H4 (cell line): Measurements from ENCODE around the gene ACTR5. TPM values are rescaled to one million over a fixed set of nuclear protein-coding genes. Genes with fewer than 3 reads are reported as not detected.

Experiments used
- DNase-seq: peaks from one replicate; pipeline ENCODE4 v3.0.0-alpha.2; 2015; ENCODE audit warnings: low spot score
- total RNA-seq: library from RNA; depleted of rRNA; stranded (reverse); fragments of >200 nt; shearing (Covaris generic); gene quantifications from 2 replicates; pipeline ENCODE4 v1.2.3, GENCODE V29; 2014

ACTR5 gene
- total RNA-seq, 1 experiment from 2014 or later: 5.9 TPM

DNA sequence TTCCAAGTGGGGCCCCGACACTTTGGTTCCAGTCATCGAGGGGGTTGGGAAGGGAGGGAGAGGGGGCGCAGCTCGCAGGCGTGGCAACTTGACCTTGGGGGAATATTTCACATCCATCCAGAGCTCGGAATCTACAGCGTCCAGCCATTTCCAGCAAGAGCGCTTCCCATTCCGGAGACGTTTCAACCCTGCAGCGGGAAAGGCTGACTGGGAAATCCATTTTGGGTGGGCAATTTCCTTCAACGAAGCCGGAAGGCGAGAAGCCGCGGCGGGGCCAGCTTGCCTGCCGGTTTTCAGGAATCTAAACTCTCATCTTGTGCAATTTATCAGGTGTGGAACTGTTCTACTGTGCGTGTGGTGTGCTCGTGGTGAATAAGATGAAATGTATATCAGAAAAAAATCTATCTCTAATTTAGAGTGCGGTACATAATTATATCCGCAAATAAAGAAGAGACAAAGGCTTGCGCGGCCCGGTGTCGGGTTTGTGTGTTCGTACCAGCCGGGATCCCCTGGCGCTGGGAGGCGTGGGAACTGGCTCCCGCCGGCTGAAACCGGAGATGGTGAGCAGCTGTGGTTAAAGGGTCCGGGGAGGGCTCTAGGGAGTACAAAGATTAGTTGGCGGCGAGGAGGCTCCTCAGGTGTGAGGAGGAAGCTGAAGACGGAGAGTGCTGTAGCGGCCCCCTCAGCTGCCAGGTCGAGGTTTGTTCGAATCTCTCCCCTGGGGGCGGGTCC lies 19.2 kb upstream of the ACTR5 start:
- no peak for DNase-seq

DNA sequence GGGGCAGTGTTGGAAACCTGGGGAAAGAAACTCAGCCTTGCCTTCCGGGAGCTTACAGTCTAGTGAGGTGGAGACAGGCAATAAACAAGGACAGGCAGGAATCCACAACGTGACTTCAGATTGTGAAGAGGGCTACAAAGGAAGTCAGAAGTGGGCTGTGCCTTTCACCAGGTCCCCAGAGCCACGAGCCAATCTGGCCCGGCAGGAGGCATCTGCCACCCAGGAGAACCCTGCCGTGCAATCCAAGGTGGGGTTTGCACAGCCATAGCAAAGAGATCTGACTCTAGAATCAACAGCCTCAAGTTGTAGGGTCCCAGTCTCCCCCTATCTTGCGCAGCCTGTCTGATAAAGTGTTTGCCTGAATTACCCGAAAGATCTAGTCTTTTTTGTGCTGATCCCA lies 18.5 kb upstream of the ACTR5 start:
- no peak for DNase-seq

DNA sequence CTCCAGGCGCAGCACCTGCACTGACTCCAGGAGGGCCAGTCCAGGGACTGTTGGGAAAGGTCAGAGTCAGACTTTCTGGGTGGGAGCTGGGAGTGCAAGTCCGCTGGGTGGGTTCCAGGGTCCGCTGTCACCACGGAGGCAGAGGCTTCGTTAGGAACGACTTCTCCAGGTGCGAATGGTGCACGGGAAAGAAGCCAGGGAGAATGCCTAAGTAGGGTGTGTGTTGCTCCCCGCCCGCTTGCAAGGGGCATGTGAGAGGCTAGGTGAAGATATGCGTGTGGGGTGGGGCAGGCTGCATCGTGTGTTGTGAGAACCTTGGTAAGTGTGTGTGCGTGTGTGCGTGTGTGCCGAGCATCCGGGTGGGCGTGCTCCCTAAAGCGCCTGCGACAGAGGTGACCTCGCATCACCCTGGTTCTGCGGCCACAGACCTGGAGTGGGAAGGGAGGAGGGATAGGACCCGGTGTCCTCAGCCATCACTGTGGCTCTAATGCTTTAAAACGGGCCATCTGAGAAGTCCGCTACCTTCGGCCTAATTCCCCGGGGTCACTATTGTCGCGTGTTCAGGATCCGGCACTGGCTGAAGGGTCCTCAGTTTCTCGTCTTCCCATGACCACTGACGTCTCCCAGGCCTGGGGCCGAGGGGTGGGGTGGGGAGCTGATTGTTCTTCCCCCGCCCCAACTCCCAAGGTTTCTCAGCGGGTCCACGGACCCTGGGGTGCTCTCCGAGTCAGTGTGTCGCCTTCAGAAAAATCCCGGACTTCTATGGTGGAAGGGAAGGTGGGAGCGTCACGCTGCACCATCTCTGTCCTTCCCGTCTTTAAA lies 17.9 kb upstream of the ACTR5 start:
- no peak for DNase-seq

DNA sequence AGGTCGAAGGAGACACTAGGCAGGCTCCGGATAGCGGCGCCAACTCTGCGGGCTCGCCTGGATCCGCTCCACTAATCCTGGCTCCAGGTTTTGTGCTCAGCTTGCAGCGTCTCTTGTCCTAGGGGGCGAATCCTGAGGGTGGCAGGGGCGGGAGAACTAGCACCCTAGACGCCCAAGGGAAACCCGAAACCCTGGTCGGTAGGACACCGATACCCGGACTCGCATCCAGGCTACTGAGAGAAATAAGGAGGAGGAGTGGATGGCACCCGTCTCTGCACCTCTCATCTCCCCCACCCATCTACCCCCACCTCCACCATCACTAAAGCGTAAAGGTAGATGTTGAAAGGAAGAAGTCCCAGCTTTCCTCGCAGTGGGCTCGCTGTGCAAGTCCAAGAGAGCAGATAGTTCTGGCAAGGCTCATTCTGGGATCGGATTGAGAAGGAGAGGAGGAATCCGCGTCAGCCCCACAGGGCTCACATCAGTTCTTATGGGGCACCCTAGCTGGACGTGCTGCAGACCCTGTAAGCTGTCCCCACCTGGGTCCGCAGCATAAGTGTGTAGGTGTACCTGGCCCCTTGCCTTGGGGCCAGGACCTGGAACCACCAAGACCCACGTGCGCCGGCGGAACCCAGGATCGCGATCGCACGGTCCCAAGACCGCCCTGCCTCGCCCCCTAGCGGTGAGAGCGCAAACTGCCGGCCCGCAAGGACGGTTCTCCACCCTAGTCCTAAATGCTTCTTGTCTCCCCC lies 17.1 kb upstream of the ACTR5 start:
- peak; percentile 54 for DNase-seq

DNA sequence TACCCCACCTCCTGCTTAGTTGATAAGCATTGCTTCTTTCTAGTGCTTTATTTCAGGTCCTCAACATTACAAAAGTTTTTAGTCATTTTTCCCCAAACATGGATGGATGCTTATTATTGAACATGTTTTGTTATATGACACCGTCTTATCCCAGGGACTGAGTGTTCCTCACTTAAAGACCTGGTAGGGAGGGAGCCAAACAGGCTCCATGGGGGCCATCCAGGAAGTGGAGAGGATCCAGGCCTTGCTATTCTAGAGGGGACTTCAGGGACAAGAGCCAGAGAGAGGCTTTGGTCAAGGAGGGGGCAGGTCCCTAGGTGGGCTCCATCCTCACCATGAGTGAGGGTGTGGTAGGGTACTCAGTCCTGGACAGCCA lies 16.5 kb upstream of the ACTR5 start:
- DNase-seq: no peak

DNA sequence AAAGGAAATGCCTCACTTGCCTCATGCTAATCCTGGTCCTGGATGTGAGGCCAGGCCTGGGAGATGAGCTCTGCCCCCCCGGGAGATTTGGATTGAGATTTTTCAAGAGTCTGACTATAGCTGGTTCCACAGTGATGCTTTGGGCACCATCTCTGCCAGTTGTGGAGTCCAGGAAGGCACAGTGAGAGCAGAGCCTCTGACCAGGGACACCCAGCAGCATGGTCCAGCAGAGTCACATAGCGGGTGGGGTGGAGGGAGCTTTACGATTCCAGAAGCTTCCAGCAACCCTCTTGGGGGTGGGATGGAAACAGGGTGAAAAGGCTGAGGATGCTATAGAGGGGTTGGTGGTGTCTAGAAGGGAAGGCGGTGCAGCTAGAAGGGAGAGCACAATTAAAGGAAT lies 15.3 kb upstream of the ACTR5 start:
- DNase-seq: no peak

DNA sequence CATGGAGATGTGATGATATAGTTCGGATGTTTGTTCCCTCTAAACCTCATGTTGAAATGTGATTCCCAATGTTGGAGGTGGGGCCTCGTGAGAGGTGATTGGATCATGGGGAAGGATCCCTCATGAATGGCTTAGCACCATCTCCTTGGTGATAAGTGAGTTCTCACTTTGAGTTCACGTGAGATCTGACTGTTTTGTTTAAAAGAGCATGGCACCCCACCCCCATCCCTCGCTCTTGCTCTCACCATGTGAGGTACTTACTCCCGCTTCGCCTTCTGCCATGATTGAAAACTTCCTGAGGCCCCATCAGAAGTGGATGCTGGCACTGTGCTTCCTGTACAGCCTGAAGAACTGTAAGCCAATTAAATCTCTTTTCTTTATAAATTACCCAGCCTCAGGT lies 13.1 kb upstream of the ACTR5 start:
- no peak for DNase-seq

DNA sequence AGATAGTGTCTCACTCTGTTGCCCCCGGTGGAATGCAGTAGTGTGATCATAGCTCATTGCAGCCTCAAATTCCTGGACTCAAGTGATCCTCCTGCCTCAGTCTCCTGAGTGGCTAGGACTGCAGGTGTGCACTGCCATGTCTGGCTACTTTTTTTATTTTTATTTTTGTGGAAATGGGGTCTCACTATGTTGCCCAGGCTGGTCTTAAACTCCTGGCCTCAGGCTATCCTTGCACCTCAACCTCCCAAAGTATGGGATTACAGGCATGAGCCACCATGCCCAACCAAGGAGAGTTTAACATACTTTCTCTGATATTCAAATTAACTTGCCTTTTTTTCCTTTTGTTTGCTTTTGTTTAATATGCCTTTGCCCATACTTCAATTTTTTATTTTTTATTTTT lies 10.4 kb upstream of the ACTR5 start:
- no peak for DNase-seq

DNA sequence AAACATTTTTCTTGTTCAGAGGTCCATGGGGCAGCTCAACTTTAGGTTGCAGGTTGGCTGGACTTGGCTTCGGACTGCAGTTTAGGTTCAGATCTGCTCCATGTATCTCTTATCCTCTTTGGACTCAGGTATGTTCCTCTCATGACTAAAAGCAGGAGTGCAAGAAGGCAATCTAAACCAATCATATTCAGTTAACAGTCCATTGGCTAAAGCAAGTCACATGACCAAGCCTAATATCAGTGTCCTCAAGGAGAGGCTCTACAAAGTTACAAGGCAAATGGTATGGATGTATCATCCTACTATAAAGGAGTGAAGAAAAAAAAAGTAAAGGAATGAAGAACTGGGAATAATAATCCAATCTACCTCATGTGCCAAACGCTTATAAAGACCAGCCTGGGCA lies 2.5 kb upstream of the ACTR5 start:
- DNase-seq: no peak

DNA sequence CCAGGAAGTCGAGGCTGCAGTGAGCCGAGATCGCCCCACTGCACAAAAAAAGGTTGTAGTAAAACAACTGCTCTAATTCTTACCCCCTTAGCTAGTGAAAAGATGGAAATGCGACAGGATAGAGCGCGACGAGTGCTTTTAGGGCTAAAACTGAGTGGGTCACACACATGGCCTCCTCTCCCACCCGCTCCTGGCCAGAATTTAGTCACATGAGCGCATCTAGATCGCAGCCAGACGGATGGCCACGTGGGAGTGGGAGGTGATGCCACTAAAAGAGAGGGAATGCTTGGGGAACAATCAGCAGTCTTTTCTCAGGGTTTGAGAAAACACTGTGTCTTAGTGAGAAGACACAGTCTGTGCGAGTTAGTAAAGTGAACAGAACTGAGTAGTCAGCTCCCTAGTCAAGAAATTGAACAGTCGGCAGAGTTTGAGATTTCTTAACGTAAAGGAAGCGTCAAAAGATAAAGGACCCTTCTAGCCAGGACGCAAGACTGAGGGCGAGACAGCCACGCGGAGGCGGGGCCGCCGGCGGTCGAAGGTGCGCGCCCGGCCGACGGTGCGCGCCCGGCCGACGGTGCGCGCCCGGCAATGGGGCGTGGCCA lies 664 bp upstream of the ACTR5 start:
- no peak for DNase-seq

DNA sequence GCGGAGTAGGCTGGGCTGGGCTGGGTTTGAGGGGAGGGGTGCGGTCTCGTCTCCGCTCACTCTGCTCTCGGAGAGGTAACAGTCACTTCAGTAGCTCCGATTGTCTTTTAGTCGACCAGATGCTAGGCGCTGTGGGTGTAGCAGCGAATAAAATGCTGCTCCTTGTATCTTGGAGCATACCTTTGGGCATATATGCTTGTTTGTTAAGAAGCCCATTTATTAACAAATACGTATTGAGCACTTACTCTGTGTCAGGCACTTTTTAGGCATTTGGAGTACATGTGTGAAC lies 545 bp downstream of the ACTR5 start:
- DNase-seq: no peak

DNA sequence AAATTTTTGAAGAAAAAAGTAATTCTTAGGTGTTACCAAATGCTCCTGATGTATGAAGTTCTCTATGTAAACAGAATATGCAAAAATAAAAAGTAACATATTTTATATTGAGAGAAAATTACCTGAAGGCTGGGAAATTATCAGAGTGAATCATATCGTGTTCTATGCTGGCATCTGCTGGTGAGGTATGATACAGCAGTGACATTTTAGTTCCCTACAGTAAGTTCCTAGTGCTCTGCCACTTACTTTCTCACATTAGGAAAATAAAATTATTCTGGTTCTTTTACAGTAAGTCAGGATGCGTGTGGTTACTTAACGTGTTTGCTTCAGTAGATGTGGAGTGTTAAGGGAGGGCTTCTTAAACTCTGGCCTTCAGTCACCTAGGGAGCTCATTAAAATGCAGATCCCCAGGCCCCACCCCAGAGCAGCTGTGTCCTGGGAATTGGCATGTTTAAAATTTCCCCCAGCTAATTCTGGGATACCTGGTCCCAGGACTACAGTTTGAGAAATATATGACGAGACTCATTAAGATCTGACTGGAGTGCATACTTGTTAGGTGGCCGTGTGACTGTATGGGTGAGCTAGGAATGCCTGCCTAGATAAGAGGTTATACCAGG lies 3.2 kb downstream of the ACTR5 start:
- DNase-seq: no peak

DNA sequence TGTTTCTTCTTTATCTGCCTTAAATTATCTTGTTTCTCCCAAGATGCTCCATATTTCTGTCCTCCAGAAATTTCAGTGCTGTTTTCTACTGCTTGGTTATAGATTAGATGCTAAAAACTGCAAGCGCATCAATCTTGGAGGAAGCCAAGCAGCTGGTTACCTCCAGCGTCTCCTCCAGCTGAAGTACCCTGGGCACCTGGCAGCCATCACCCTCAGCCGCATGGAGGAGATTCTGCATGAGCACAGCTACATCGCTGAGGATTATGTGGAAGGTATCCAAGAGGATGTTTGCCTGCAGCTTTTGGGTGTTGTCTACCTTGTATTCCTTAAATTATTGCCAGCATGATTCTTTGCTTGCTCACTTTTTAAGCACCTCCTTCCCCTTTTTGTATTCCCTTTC lies 3.8 kb downstream of the ACTR5 start:
- DNase-seq: no peak

DNA sequence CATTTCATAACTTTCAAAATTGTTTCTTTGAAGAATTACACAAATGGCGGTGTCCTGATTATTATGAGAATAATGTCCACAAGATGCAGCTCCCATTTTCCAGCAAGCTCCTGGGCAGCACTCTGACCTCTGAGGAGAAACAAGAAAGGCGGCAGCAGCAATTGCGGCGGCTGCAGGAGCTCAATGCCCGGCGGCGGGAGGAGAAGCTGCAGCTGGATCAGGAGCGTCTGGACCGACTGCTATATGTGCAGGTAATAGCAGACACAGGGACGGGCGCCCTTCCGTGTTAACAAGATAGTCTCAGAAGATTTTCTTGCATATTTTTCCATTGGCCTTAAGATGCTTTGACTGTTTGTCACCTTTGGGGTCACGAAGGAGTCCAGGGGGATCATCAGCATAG lies 6.7 kb downstream of the ACTR5 start:
- no peak for DNase-seq

DNA sequence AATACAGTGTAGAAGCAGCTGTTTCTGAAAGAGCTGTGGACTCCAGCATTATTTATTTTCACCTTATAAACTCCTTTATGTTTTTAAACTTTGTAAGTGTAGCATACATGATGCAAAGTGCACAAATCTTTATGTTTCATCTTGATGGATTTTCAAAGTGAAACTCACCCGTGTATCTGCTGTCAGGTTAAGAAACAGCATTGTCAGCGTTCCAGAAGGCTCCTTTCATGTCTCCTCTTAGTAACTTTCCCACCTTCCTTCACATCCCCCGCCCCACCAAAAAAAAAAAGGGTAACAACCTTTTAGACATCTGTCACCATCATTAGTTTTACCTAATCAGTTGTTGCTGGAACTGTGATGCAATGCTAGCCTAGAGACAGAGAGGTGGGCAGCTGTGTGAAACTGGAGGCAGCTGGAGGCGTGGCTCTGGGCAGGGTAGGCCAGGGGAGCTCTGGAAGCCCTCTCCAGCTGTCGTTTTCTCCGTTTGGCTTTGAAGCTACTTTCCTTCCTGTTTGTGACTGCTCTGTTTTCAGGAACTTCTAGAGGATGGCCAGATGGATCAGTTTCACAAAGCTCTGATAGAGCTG lies 7.2 kb downstream of the ACTR5 start:
- no peak for DNase-seq

DNA sequence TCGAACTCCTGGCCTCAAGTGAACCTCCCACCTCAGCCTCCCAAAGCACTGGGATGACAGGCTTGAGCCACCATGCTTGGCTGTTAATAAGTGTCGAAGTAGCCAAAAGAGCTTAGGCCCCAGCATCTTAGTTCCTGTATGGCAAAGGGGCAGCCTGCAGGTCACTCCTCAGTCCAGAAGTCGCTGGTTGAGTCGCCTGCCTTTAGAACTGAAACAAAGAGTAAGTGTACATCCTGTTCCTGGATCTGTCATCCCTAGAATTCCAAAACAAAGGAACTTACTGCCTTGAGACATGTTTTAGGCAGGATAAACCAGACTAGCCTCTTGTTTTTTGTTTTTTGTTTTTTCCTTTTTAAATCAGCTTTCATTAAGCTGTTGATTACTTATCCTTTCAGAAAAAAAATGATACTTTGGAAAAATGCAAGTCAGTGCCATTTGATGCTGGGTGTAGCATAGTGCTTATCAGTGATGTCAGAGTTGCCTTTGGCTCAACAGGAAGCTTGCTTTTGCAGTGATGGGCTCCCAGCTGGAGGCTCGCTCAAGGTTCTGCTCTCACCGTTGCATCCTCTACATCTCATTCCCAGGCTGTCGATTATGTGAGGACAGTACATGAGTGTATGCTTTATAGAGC lies 9.0 kb downstream of the ACTR5 start:
- DNase-seq: no peak

DNA sequence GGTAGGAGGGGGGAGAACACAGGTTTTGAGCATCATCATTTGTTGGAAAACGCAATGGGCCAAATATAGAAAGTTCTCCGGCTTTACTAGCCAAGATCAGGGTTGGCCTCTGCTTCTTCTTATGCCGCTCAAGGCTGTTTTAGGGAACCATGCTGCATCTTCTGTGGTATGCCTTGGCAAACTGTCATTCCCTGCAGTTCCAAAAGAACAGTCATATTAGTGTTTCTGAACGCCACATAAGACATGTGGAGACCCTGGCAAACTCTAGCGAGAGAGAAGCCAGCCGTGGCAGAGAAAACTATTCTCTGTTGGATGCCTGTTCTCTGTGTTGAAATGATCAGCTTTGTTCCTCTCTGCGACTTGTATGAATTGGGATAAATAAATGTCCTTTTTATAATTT lies 10.8 kb downstream of the ACTR5 start:
- no peak for DNase-seq

DNA sequence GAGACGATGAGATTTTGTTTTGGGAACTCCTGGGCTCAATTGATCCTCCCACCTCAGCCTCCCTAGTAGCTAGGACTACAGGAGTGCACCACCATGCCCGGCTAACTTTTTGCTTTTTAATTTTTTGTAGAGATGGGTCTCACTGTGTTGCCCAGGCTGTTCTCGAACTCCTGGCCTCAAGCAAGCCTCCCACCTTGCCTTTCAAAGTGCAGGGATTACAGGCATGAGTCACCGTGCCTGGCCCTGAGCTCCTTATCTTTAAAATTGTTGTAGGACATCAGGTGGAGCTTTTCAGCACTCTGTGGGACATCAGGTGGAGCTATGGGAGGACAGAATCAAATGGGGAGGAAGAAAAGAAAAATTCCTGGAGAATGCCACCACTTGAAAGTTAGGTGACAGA lies 12.7 kb downstream of the ACTR5 start:
- no peak for DNase-seq

DNA sequence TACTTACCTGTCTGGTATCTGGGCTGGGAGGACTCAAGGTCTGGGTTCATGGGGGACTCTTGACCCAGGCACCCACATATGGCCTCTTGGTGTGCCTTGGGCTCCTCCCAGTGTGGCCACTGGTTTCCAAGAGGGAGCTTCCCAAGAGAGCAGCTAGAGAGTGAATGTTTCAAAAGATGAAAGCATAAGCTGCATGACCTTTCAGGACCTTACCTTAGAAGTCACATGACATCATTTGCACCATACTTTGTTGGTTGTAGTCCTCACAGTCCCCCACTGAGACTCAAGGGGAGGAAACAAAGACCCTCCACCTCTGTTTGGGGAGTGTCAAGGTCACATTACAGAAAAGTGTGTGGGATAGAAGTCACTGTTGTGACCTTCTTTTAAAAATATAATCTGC lies 13.9 kb downstream of the ACTR5 start:
- DNase-seq: no peak

DNA sequence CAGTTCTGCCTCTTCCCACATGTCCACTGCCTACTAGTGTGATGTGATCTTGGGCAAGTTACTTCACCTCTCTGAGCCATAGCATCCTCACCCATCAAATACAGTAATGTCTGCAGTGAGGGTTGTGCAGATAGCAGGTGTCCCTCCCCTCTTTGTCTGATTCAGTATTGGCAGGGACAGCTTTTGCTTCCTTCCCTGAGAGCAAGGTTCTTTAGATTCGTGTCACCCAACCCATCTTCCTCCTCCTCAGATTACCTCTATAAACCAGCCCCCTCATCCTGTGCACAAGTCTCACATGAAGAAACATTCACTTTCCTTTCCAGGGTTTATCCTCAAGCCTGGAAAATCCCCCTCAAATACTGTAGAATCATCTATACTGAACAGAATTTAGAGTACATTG lies 15.4 kb downstream of the ACTR5 start:
- no peak for DNase-seq

DNA sequence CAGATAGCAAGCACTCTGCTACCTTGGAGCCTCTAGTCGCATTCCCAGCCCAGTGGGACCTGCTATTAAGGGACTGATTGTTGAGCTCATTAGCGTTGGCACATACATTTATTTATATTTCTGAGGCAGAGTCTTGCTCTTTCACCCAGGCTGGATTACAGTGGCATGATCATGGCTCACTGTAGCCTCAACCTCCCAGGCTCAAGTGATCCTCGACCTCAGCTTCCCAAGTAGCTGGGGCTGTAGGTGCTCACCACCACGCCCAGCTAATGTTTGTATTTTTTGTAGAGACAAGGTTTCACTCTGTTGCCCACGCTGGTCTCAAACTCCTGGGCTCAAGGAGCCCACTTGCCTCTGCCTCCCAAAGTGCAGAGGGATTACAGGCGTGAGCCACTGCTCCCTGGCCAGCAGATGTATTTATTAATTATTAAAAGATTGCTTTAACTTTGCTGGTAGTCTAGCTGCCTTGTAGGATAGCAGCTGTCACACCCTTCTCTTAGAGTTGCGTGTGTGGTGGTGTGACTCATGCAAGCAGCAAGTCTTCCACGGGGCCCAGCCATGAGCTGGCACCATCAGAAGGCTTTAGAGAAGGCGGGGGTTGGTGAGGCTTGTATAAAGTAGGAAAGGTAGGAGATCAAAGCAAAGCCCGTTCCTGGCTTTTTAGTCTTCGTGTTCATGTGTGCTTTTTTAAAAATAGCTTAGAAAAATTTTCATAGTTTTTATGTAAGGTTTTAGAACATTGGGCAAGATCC lies 16.5 kb downstream of the ACTR5 start:
- peak; percentile 61 for DNase-seq
